Uterus (tissue), 4 donors: ENCODE data around the gene BBX. TPM values are rescaled to one million over a fixed set of nuclear protein-coding genes. Genes with fewer than 3 reads are reported as not detected.

Source experiments
- DNase-seq, 2 donors: peaks; one replicate each; pipeline ENCODE4 v3.0.0-alpha.2; 2019 to 2020
- H3K27ac ChIP-seq, 2 donors: fragments of 200-600 bp; sonication (generic); 1 replicate in 1 of 2; 2 replicates in 1 of 2; pipeline ENCODE4 v1.5.1; 2016 to 2018
- H3K27me3 ChIP-seq, 2 donors: fragments of 200-600 bp; sonication (generic); one replicate each; pipeline ENCODE4 v1.5.1; 2018 to 2019; ENCODE audit warnings: control low read depth in 1 of 2
- H3K36me3 ChIP-seq, 2 donors: fragments of 200-600 bp; sonication (generic); one replicate each; pipeline ENCODE4 v1.5.1; 2019; ENCODE audit warnings: control low read depth in 1 of 2
- H3K4me1 ChIP-seq, 2 donors: fragments of 200-600 bp; sonication (generic); one replicate each; pipeline ENCODE4 v1.5.1; 2018 to 2019; ENCODE audit warnings: control low read depth in 1 of 2
- H3K4me3 ChIP-seq, 2 donors: fragments of 200-600 bp; sonication (generic); 1 replicate in 1 of 2; 2 replicates in 1 of 2; pipeline ENCODE4 v1.5.1; 2018 to 2019; ENCODE audit warnings: mild to moderate bottlenecking in 1 of 2
- H3K9me3 ChIP-seq, 2 donors: fragments of 200-600 bp; sonication (generic); one replicate each; pipeline ENCODE4 v1.5.1; 2019; ENCODE audit warnings: control low read depth in 1 of 2
- POLR2A ChIP-seq, 2 donors: fragments of 450-650 bp; IDR thresholded peaks; one replicate each; pipeline ENCODE4 v1.6.1; 2016; ENCODE audit warnings: antibody characterized with exemption in 2 of 2, mild to moderate bottlenecking in 1 of 2, moderate library complexity in 1 of 2
- intact Hi-C: fragments of 100-400 bp; cut with DNase I; formaldehyde crosslinking; loops from one replicate; pipeline ENCODE4 v1.15.1; 2023; ENCODE audit warnings: low total_unique reads
- total RNA-seq, 4 donors: library from RNA; depleted of rRNA in 3 of 4; stranded (reverse); fragments of >200 nt in 3 of 4; gene quantifications; one replicate each; pipeline versions ENCODE4 v1.1.0 to v1.2.4, GENCODE V29; 2014 to 2023
- TF ChIP-seq, protein P1 (sequence below), 4 experiments: fragments of 200-600 bp in 2 of 4; fragments of 450-650 bp in 2 of 4; sonication (generic) in 2 of 4; IDR thresholded peaks; one replicate each; pipeline ENCODE4 v1.5.1; 2016 to 2019; ENCODE audit warnings: antibody characterized with exemption in 4 of 4, mild to moderate bottlenecking in 2 of 4, moderate library complexity in 1 of 4
- donor health status: DM: yes; HTN: yes; CAD: no.

Gene BBX
- total RNA-seq, 4 donors from 2014 or later, result 21.5 to 106 (median 63.8) TPM

DNA sequence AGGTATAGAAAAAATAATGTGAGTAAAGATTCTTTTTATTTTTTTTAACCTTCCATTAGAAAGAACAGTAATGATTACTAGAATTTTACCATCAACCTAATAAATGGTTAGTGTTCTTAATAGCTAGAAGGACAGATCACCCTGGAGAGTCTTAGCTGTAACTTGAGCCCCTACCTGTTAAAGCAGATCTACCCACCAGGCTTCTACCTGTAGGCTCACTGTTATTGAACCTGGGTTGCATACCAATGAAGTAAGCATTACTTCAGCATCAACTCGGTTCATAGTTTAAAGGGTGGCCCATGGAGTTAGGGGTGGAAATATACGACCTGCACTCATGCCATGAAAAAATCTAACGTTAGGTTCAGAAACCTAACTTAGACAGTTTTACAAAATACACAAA lies 280.4 kb downstream of the BBX start:
- intact Hi-C loops, result no loop called here
- no peak overlapping the region for H3K4me3 ChIP-seq
- H3K4me1 ChIP-seq, result no peaks in the 10 kb centered on the region
- H3K36me3 ChIP-seq, result no peaks in the 10 kb centered on the region
- DNase-seq, result no peak
- no peaks in the 10 kb centered on the region for H3K27me3 ChIP-seq
- no peak for TF ChIP-seq POLR2A (IDR thresholded peaks at IDR 0.05)
- H3K27ac ChIP-seq, result no peak overlapping the region
- no peaks in the 10 kb centered on the region for H3K9me3 ChIP-seq

DNA sequence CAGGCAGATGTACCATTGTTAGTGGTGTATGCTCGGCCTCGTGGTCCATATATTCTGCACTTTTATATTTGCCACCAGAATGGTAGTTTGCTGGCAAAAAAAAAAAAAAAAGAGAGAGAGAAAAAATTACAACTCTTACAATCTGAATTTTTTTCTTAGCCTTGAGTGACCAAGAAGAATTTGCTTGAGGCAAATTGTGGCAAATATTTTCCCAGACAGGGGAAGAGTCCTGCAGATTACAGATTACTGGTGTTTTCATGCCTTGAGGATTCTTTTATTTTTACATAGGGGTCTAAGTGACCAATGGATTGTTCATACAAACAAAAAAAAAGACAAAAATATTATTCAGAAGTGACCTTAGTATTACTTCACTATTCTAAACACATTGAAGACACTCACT lies 283.3 kb downstream of the BBX start:
- Histone ChIP-seq H3K36me3 (no peaks in the 10 kb centered on the region), H3K27ac (no peak overlapping the region), H3K27me3 (no peaks in the 10 kb centered on the region), H3K4me3 (no peak overlapping the region), H3K4me1 (no peaks in the 10 kb centered on the region), H3K9me3 (no peaks in the 10 kb centered on the region)
- intact Hi-C loops, result no loop called here
- TF ChIP-seq POLR2A (IDR thresholded peaks at IDR 0.05), result no peak
- TF ChIP-seq, protein P1, sequence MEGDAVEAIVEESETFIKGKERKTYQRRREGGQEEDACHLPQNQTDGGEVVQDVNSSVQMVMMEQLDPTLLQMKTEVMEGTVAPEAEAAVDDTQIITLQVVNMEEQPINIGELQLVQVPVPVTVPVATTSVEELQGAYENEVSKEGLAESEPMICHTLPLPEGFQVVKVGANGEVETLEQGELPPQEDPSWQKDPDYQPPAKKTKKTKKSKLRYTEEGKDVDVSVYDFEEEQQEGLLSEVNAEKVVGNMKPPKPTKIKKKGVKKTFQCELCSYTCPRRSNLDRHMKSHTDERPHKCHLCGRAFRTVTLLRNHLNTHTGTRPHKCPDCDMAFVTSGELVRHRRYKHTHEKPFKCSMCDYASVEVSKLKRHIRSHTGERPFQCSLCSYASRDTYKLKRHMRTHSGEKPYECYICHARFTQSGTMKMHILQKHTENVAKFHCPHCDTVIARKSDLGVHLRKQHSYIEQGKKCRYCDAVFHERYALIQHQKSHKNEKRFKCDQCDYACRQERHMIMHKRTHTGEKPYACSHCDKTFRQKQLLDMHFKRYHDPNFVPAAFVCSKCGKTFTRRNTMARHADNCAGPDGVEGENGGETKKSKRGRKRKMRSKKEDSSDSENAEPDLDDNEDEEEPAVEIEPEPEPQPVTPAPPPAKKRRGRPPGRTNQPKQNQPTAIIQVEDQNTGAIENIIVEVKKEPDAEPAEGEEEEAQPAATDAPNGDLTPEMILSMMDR (IDR thresholded peaks at IDR 0.05), result no peak
- no peak for DNase-seq

DNA sequence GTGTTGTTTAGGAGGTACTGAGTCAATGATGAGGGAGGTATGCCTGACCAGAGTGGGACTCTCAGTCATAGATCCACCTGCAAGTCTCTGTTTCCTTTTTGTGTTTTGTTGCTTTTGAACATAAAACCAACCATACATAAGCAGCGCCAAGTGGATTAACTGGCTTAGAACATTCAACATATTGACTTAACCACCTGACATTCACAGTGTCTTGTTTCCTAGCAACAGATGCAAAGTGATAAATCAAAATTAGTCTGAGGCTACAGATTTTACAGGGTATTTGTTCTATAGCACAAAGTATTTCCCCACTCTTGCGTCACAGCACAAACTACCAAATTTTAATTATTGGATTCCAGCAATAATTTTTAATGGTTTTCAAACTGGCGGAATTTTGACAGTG lies 283.8 kb downstream of the BBX start:
- TF ChIP-seq, protein P1 (IDR thresholded peaks at IDR 0.05), result no peak
- TF ChIP-seq POLR2A (IDR thresholded peaks at IDR 0.05), result no peak
- Histone ChIP-seq H3K27ac (no peak overlapping the region), H3K4me3 (no peak overlapping the region), H3K27me3 (no peaks in the 10 kb centered on the region), H3K9me3 (no peaks in the 10 kb centered on the region), H3K4me1 (no peaks in the 10 kb centered on the region), H3K36me3 (no peaks in the 10 kb centered on the region)
- no peak for DNase-seq
- intact Hi-C loops, result no loop called here

DNA sequence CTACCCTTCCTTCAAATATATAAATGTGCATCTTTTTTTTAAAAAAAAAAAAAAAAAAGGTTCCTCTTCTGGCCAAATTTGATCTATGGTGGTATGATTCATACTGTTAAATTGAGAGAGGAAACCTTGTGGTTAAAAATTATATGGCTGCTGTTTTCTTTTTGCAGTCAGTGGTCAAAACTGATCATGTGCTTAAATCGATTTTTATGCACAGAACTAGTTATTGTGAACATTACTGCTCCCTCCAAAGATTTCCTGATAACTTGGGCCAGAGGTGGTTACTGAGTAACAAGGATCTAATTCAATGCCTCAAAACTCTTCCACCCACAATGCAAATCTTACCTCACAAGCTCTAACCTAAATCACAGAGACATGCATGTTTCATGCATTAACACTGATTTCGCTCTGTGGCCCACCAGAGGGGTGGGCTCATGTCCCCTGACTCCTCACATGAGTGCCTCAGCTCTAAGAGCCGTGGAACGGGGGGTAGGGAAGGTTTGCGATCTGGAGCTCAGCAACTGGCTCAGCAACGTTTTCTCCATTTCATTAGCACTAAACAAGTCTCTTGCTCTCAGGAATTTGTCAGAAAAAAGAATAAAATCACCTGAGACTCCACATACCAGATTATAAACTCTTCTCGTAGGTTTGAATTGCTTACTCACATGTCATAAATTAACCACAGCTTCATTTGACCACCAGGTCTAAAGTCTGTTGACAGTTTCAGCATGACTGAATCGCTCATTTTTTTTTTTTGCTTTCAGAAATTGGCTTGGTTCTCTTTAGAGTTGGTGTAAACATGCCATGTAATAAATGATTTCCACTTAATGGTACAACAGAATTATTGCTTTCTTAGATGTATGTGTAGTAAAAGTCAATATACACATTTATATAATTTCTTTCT lies 287.7 kb downstream of the BBX start:
- H3K36me3 ChIP-seq, result no peaks in the 10 kb centered on the region
- H3K4me1 ChIP-seq, result peaks cover 0 to 6% of the 10 kb centered on the region in 2 donors
- H3K27me3 ChIP-seq, result no peaks in the 10 kb centered on the region
- no peaks in the 10 kb centered on the region for H3K9me3 ChIP-seq
- intact Hi-C loops, result no loop called here
- TF ChIP-seq, protein P1 (IDR thresholded peaks at IDR 0.05), result no peak
- no peak for TF ChIP-seq POLR2A (IDR thresholded peaks at IDR 0.05)
- no peak for DNase-seq
- H3K27ac ChIP-seq, result no peak overlapping the region
- no peak overlapping the region for H3K4me3 ChIP-seq

DNA sequence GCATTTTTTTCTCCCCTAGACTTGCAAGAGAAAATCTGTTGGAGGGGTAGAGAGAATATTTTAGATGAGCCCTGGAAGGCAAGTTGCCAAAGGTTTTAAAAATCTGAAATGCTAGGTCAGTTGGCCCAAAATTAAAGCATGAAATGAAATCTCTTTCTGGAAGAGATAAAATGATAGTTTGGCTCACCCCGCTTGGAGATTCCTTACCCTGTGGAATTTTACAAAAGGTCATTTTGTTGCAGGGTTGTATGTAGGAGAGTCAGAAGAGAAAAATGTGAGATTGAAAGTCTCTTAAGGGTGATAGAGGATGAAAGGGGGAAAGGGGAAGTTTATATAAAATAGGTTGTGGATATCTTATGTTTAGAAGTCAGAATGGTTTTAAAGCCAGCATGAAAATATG lies 290.3 kb downstream of the BBX start:
- intact Hi-C loops, result no loop called here
- DNase-seq, result no peak
- Histone ChIP-seq H3K4me1 (peaks cover 0 to 11% of the 10 kb centered on the region in 2 donors), H3K27ac (peak overlapping the region; percentile 38 to 69), H3K36me3 (no peaks in the 10 kb centered on the region), H3K9me3 (no peaks in the 10 kb centered on the region), H3K27me3 (no peaks in the 10 kb centered on the region), H3K4me3 (no peak overlapping the region)
- no peak for TF ChIP-seq POLR2A (IDR thresholded peaks at IDR 0.05)
- TF ChIP-seq, protein P1 (IDR thresholded peaks at IDR 0.05), result no peak
